GM06990 (cell line): ENCODE results near the gene RTTN.

ENCODE experiments used
- DNase-seq: peaks from one replicate; pipeline ENCODE4 v3.0.0-alpha.2; 2011; ENCODE audit not compliant: insufficient read length; ENCODE audit errors: extremely low read depth
- H3K27me3 ChIP-seq: replicated peaks from 2 replicates; pipeline ENCODE4 v1.6.0; 2011; ENCODE audit warnings: low read length; ENCODE audit not compliant: control insufficient read depth, insufficient read depth
- H3K36me3 ChIP-seq: 2 replicates; pipeline ENCODE4 v1.5.1; 2011; ENCODE audit warnings: low read length; ENCODE audit not compliant: control insufficient read depth, insufficient read depth
- H3K4me3 ChIP-seq: replicated peaks from 2 replicates; pipeline ENCODE4 v1.5.1; 2011; ENCODE audit warnings: low read depth, mild to moderate bottlenecking, control low read depth, low read length
- TF ChIP-seq, protein P1 (sequence below): IDR thresholded peaks from 2 replicates; pipeline ENCODE4 v1.5.1; 2011; ENCODE audit warnings: low read length, control low read depth, mild to moderate bottlenecking, inconsistent platforms; ENCODE audit not compliant: insufficient read depth, poor library complexity, severe bottlenecking

The RTTN gene

DNA sequence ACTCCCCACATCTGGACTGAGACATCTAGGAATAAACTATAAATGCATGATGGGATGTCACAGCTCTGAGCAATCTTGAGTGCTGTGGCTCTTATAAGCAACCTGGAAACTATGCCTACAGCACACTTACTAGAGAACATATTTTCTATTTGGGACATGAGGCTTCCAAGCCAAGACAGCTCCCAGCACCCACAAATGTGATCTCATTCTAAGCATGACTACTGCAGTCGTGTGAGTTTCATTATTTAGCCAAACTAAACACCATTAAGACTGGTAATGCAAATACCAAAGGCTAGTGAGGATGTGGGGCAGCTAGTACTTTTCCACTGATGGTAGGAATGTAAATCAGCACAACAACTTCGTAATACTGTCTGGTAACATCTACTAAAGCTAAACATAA lies 72.5 kb downstream of the RTTN start:
- Histone ChIP-seq H3K36me3 (peaks cover 2% of the 10 kb centered on the region; the same call in 1 of the 2 replicates), H3K27me3 (no peaks in the 10 kb centered on the region), H3K4me3 (no peak overlapping the region)
- DNase-seq, result no peak
- TF ChIP-seq, protein P1, sequence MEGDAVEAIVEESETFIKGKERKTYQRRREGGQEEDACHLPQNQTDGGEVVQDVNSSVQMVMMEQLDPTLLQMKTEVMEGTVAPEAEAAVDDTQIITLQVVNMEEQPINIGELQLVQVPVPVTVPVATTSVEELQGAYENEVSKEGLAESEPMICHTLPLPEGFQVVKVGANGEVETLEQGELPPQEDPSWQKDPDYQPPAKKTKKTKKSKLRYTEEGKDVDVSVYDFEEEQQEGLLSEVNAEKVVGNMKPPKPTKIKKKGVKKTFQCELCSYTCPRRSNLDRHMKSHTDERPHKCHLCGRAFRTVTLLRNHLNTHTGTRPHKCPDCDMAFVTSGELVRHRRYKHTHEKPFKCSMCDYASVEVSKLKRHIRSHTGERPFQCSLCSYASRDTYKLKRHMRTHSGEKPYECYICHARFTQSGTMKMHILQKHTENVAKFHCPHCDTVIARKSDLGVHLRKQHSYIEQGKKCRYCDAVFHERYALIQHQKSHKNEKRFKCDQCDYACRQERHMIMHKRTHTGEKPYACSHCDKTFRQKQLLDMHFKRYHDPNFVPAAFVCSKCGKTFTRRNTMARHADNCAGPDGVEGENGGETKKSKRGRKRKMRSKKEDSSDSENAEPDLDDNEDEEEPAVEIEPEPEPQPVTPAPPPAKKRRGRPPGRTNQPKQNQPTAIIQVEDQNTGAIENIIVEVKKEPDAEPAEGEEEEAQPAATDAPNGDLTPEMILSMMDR, result no peak

DNA sequence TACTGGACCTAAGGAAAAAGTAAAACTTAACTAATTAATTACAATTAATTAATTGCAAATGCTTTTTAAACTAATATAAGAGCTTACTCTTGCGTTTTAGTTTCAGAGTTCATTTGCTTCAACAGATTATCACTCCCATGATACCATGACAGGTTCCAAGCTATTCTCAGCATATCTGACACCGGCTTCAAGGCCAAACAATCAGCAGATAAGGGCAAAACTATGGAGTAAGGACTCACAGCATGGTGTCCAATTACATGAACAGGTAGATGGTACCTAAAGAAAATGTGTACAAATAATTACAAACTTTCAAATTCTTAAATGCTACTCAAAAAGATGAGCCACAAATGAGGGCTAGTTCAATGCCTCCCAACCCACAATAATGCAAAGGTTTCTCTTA lies 77.2 kb downstream of the RTTN start:
- H3K27me3 ChIP-seq, result no peaks in the 10 kb centered on the region
- no peak for DNase-seq
- H3K4me3 ChIP-seq, result no peak overlapping the region
- TF ChIP-seq, protein P1, result no peak
- peaks cover 3% of the 10 kb centered on the region for H3K36me3 ChIP-seq

DNA sequence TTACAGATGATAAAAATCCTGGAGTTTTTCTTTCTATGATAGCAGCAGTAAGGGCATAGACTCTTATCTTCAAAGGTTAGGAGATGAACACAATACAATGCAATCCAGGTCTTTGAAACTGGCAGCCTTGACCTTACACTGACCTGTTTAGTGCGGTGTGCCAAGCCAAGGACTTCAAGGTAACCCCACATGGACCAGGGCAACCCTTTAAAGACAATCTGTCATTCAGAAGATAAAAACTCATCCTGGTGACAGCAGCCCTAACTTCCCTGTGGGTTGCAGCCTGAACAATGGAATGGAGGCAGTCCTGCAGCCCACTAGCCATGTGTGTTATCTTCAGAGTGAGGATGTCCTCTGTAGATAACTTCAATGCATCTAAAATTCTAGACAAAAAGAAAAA lies 78.1 kb downstream of the RTTN start:
- no peak for DNase-seq
- H3K4me3 ChIP-seq, result no peak overlapping the region
- H3K27me3 ChIP-seq, result no peaks in the 10 kb centered on the region
- TF ChIP-seq, protein P1, result no peak
- peaks cover 2% of the 10 kb centered on the region for H3K36me3 ChIP-seq

DNA sequence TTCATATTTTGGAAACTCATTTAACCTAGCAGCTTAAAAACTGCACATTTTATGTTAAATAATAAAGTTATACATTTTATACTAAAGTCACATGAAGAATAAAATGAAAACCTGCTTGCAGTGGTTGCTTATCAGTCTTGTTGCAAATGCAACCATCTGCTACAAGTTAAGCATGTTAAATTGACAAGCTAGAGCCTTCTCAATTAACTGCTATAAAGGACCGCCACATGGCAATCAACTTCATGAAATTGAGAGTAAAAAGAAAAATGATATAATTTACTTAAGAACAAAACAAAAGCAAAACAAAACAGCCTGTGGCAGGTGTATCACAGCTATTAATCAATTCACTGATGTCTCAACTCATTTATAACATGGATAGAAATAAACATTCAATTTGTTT lies 78.7 kb downstream of the RTTN start:
- H3K4me3 ChIP-seq, result no peak overlapping the region
- H3K36me3 ChIP-seq, result peaks cover 2% of the 10 kb centered on the region
- TF ChIP-seq, protein P1, result no peak
- no peak for DNase-seq
- H3K27me3 ChIP-seq, result no peaks in the 10 kb centered on the region

DNA sequence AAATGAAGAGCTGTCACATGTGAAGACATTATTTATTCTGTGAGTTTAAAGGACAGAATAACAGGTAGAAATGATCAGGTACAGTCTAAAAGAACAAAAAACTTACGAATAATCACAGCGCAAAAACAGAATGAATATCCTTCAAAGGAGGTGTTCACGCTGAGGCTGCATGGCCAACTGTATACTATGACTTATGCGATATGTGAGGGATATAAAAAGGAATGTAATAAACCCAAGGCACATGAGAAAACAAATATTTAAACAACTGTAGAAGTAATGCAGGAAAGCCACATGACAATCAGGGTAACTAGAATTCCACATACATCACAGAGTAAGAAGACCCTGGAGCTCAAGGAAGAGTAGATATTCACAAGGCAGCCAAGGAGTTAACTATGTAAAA lies 81.3 kb downstream of the RTTN start:
- H3K4me3 ChIP-seq, result no peak overlapping the region
- H3K36me3 ChIP-seq, result peaks cover 4% of the 10 kb centered on the region
- TF ChIP-seq, protein P1, result no peak
- no peak for DNase-seq
- H3K27me3 ChIP-seq, result no peaks in the 10 kb centered on the region

DNA sequence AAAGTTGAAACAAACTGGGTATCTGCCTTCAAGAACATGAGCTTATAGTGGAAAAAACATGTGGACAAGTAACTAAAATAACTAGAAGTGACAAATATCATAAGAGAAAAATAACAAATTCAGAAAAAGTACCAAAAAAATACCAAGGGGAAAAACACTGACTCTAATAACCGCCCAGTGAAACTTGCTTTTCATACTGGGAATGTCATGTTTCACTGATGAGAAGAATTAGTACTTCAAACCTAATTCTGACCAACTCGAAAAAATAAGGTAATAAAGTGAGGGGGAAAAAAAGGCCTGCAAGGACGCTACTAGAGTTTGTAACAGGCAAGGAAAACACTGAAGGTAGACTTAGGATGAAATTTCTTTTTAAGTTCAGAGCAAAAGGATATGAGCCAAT lies 83.6 kb downstream of the RTTN start:
- H3K27me3 ChIP-seq, result no peaks in the 10 kb centered on the region
- TF ChIP-seq, protein P1, result no peak
- peaks cover 2% of the 10 kb centered on the region; the same call in 1 of the 2 replicates for H3K36me3 ChIP-seq
- DNase-seq, result no peak
- H3K4me3 ChIP-seq, result no peak overlapping the region
